GM12875 (cell line): ENCODE measurements around the gene C19orf25.
A peak's percentile ranks its signal among the peaks of the same experiment; 100 is the strongest.

Experiments
- H3K4me3 ChIP-seq: one replicate; pipeline ENCODE4 v1.5.1; 2011; ENCODE audit warnings: low read depth, low read length, control low read depth
- TF ChIP-seq, protein P1 (sequence below): IDR thresholded peaks from 2 replicates; pipeline ENCODE4 v1.5.1; 2011; ENCODE audit warnings: low read depth, mild to moderate bottlenecking, control low read depth, inconsistent platforms, low read length, moderate library complexity, borderline replicate concordance; ENCODE audit not compliant: insufficient read depth

The C19orf25 gene

GRCh38 chr19:1518471-1518870 lies 39.5 kb upstream of the C19orf25 start:
- TF ChIP-seq, protein P1, sequence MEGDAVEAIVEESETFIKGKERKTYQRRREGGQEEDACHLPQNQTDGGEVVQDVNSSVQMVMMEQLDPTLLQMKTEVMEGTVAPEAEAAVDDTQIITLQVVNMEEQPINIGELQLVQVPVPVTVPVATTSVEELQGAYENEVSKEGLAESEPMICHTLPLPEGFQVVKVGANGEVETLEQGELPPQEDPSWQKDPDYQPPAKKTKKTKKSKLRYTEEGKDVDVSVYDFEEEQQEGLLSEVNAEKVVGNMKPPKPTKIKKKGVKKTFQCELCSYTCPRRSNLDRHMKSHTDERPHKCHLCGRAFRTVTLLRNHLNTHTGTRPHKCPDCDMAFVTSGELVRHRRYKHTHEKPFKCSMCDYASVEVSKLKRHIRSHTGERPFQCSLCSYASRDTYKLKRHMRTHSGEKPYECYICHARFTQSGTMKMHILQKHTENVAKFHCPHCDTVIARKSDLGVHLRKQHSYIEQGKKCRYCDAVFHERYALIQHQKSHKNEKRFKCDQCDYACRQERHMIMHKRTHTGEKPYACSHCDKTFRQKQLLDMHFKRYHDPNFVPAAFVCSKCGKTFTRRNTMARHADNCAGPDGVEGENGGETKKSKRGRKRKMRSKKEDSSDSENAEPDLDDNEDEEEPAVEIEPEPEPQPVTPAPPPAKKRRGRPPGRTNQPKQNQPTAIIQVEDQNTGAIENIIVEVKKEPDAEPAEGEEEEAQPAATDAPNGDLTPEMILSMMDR: no peak
- H3K4me3 ChIP-seq: no peak overlapping the region

GRCh38 chr19:1516395-1516753 lies 37.4 kb upstream of the C19orf25 start:
- H3K4me3 ChIP-seq: no peak overlapping the region
- TF ChIP-seq, protein P1: no peak

GRCh38 chr19:1514986-1515721 lies 36.1 kb upstream of the C19orf25 start:
- TF ChIP-seq, protein P1: no peak
- no peak overlapping the region for H3K4me3 ChIP-seq

- TF ChIP-seq, protein P1: no peak
- H3K4me3 ChIP-seq: no peak overlapping the region
Measured at GRCh38 chr19:1514295-1514661, 35.3 kb upstream of the C19orf25 start.

DNA sequence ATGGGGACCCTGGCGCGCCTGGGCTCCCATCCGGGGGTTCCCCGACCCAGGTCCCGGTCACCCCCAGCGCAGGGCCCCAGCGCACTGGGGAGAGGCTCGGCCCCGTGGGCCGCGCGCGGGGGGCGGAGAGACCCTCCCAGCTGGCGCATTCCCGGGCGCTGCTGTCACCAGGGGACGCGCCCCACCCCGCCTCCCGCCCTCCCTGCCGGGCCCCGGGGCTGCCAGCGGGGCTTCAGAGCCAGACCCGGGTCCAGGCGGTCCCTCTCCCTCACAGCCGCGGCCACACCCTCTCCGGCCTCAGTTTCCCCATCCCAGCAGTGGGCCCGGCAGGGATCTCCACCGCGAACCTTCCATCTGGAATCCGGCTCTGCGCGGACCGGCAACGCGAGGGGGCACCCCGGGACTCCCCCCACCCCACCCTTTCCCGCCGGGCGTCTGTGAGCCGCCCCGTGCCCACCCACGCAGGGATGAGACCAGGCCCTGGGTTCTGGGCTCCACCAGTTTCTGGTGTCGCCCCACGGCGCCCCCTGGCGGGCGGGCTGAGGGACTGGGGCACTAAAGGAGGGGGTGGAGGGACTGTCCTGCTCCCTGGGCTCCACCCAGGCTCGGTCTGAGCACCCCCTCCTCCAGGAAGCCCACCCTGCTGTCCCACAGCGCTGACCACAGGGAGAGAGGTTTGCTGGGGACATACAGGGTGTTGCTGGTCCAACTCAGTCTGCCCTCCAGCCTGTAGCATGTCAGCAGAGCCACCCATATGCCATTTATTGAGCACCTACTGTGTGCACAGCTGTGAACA lies 34.7 kb upstream of the C19orf25 start:
- TF ChIP-seq, protein P1: peak; percentile 77
- no peak overlapping the region for H3K4me3 ChIP-seq

GRCh38 chr19:1512671-1513498 lies 33.9 kb upstream of the C19orf25 start, which contains the start of gene ADAMTSL5:
Gene ADAMTSL5 (minus strand): TSS chr19:1513019. CDS start chr19:1510943, 2,076 bp downstream.
- no peak within 1 kb of the TSS for H3K4me3 ChIP-seq
- TF ChIP-seq, protein P1: peak; percentile 25; the same call in 1 of the 2 replicates
